Measurements from ENCODE around the gene CTSL.
"Not testable (repeated sequence)": the region's sequence is repeated elsewhere in the genome, so short reads cannot be mapped to it uniquely, and the experiment has no call there.

Gene CTSL

GRCh38 chr9:87751868-87752267, 25.9 kb downstream of the CTSL start:
- Histone ChIP-seq H3K4me1 (ENCODE audit: low read depth, poor library complexity, severe bottlenecking) (no peaks in the 10 kb centered on the region), H3K27me3 (ENCODE audit: insufficient read depth, low read depth) (no peaks in the 10 kb centered on the region), H3K9ac (no peak overlapping the region), H3K4me2 (no peak overlapping the region), H2AFZ (ENCODE audit: low read depth) (no peak overlapping the region), H3K79me2 (ENCODE audit: insufficient read depth, low read depth) (no peaks in the 10 kb centered on the region), H3K36me3 (ENCODE audit: insufficient read depth) (no peaks in the 10 kb centered on the region), H4K20me1 (ENCODE audit: insufficient read depth) (no peaks in the 10 kb centered on the region), H3K4me3 (IDR thresholded peaks at IDR 0.05; ENCODE audit: insufficient read depth, low read depth, low read length) (no peak overlapping the region), H3K27ac (no peak overlapping the region)
- no peak for TF ChIP-seq CTCF (conservative IDR thresholded peaks at IDR 0.05; ENCODE audit: low read depth, low read length)

GRCh38 chr9:87753313-87753712, 27.4 kb downstream of the CTSL start:
- H3K27ac ChIP-seq = no peak overlapping the region
- no peak for TF ChIP-seq CTCF (conservative IDR thresholded peaks at IDR 0.05; ENCODE audit: low read depth, low read length)

GRCh38 chr9:87758330-87758729, 32.4 kb downstream of the CTSL start:
- not testable (repeated sequence) for H3K4me3 ChIP-seq (IDR thresholded peaks at IDR 0.05; ENCODE audit: insufficient read depth, low read depth, low read length)

More at GRCh38 chr9:87753313-87753712, 27.4 kb downstream of the CTSL start:
- no peak overlapping the region for H3K4me3 ChIP-seq (IDR thresholded peaks at IDR 0.05; ENCODE audit: insufficient read depth, low read depth, low read length)
- no peaks in the 10 kb centered on the region for H4K20me1 ChIP-seq (ENCODE audit: insufficient read depth)
- H3K4me1 ChIP-seq (ENCODE audit: low read depth, poor library complexity, severe bottlenecking) = no peaks in the 10 kb centered on the region
- no peak overlapping the region for H3K9ac ChIP-seq
- H3K36me3 ChIP-seq (ENCODE audit: insufficient read depth) = no peaks in the 10 kb centered on the region
- no peak overlapping the region for H2AFZ ChIP-seq (ENCODE audit: low read depth)
- no peaks in the 10 kb centered on the region for H3K27me3 ChIP-seq (ENCODE audit: insufficient read depth, low read depth)
- no peaks in the 10 kb centered on the region for H3K79me2 ChIP-seq (ENCODE audit: insufficient read depth, low read depth)
- H3K4me2 ChIP-seq = no peak overlapping the region

GRCh38 chr9:87759980-87760379, 34.1 kb downstream of the CTSL start:
- not testable (repeated sequence) for H2AFZ ChIP-seq (ENCODE audit: low read depth); H3K27me3 ChIP-seq (ENCODE audit: insufficient read depth, low read depth); H3K4me2 ChIP-seq; H3K4me1 ChIP-seq (ENCODE audit: low read depth, poor library complexity, severe bottlenecking); H3K9ac ChIP-seq; H3K79me2 ChIP-seq (ENCODE audit: insufficient read depth, low read depth); H4K20me1 ChIP-seq (ENCODE audit: insufficient read depth); H3K4me3 ChIP-seq (IDR thresholded peaks at IDR 0.05; ENCODE audit: insufficient read depth, low read depth, low read length); H3K27ac ChIP-seq; H3K36me3 ChIP-seq (ENCODE audit: insufficient read depth)

More at GRCh38 chr9:87758330-87758729, 32.4 kb downstream of the CTSL start:
- H3K27ac ChIP-seq; H4K20me1 ChIP-seq (ENCODE audit: insufficient read depth); H3K4me1 ChIP-seq (ENCODE audit: low read depth, poor library complexity, severe bottlenecking); H3K79me2 ChIP-seq (ENCODE audit: insufficient read depth, low read depth); H2AFZ ChIP-seq (ENCODE audit: low read depth); H3K27me3 ChIP-seq (ENCODE audit: insufficient read depth, low read depth); H3K4me2 ChIP-seq; H3K36me3 ChIP-seq (ENCODE audit: insufficient read depth); H3K9ac ChIP-seq: not testable (repeated sequence)

GRCh38 chr9:87760529-87760928, 34.6 kb downstream of the CTSL start:
- H3K4me2 ChIP-seq = no peak overlapping the region
- no peak overlapping the region for H2AFZ ChIP-seq (ENCODE audit: low read depth)
- no peaks in the 10 kb centered on the region for H3K4me1 ChIP-seq (ENCODE audit: low read depth, poor library complexity, severe bottlenecking)
- no peak for TF ChIP-seq CTCF (conservative IDR thresholded peaks at IDR 0.05; ENCODE audit: low read depth, low read length)
- H3K4me3 ChIP-seq (IDR thresholded peaks at IDR 0.05; ENCODE audit: insufficient read depth, low read depth, low read length) = no peak overlapping the region
- H3K9ac ChIP-seq = no peak overlapping the region
- H3K79me2 ChIP-seq (ENCODE audit: insufficient read depth, low read depth) = no peaks in the 10 kb centered on the region
- no peaks in the 10 kb centered on the region for H3K27me3 ChIP-seq (ENCODE audit: insufficient read depth, low read depth)
- no peaks in the 10 kb centered on the region for H4K20me1 ChIP-seq (ENCODE audit: insufficient read depth)
- H3K27ac ChIP-seq = no peak overlapping the region
- no peaks in the 10 kb centered on the region for H3K36me3 ChIP-seq (ENCODE audit: insufficient read depth)

Measured in KMS-11 (cell line).